Brain microvascular endothelial cell (primary cell): ENCODE measurements around the gene TANC2.
A peak's percentile ranks its signal among the peaks of the same experiment; 100 is the strongest.

ENCODE experiments used
- DNase-seq: peaks from one replicate; pipeline ENCODE4 v3.0.0-alpha.2; 2020
- H3K27ac ChIP-seq: fragments of 250-450 bp; sonication (Bioruptor Pico); 2 replicates; pipeline ENCODE4 v1.5.1; 2020; ENCODE audit warnings: mild to moderate bottlenecking, moderate library complexity
- H3K27me3 ChIP-seq: fragments of 250-450 bp; sonication (Bioruptor Pico); replicated peaks from 2 replicates; pipeline ENCODE4 v1.5.1; 2020; ENCODE audit warnings: mild to moderate bottlenecking
- H3K36me3 ChIP-seq: fragments of 250-450 bp; sonication (Bioruptor Pico); replicated peaks from 2 replicates; pipeline ENCODE4 v1.5.1; 2020; ENCODE audit warnings: mild to moderate bottlenecking
- H3K4me3 ChIP-seq: 2 replicates; pipeline ENCODE4 v1.5.1; 2011; ENCODE audit warnings: low read depth, mild to moderate bottlenecking, control low read depth, low read length, moderate library complexity
- CTCF ChIP-seq: IDR thresholded peaks from 2 replicates; pipeline ENCODE4 v1.5.1; 2011; ENCODE audit warnings: low read depth, mild to moderate bottlenecking, moderate library complexity, low read length, control low read depth, inconsistent platforms; ENCODE audit errors: missing control alignments
- in situ Hi-C: cut with HindIII; loops from 2 replicates; pipeline ENCODE4 v1.10.0; 2017; ENCODE audit warnings: low sequenced_read_pairs, low pct_ligation_motif_present

Gene TANC2

GRCh38 chr17:63001689-63002394, 35.8 kb downstream of the TANC2 start:
- DNase-seq, result no peak
- Histone ChIP-seq H3K27ac (no peak overlapping the region), H3K4me3 (no peak overlapping the region), H3K36me3 (no peaks in the 10 kb centered on the region), H3K27me3 (no peaks in the 10 kb centered on the region)
- in situ Hi-C loops, result no loop called here
- no peak for TF ChIP-seq CTCF

GRCh38 chr17:63002625-63003024, 36.6 kb downstream of the TANC2 start:
- no peak overlapping the region for H3K4me3 ChIP-seq
- H3K36me3 ChIP-seq, result no peaks in the 10 kb centered on the region
- no peak for TF ChIP-seq CTCF
- no peak overlapping the region for H3K27ac ChIP-seq
- in situ Hi-C loops, result no loop called here
- H3K27me3 ChIP-seq, result no peaks in the 10 kb centered on the region
- no peak for DNase-seq

- in situ Hi-C loops, result no loop called here
- peak; percentile 83 for DNase-seq
- no peak overlapping the region for H3K4me3 ChIP-seq
- TF ChIP-seq CTCF, result no peak
- H3K27ac ChIP-seq, result peak overlapping the region; percentile 26
- H3K27me3 ChIP-seq, result no peaks in the 10 kb centered on the region
- no peaks in the 10 kb centered on the region for H3K36me3 ChIP-seq
These were observed 49.8 kb downstream of the TANC2 start for GRCh38 chr17:63015824-63016223.
